ENCODE measurements around the gene CNOT6L. TPM values are rescaled to one million over a fixed set of nuclear protein-coding genes. Genes with fewer than 3 reads are reported as not detected.

The CNOT6L gene
- total and polyA plus RNA-seq, 2 of the 13 experiments (the other 11 are each of a cell fraction or from before 2014, with no cell fraction given) = 7.9 to 13.5 TPM

DNA sequence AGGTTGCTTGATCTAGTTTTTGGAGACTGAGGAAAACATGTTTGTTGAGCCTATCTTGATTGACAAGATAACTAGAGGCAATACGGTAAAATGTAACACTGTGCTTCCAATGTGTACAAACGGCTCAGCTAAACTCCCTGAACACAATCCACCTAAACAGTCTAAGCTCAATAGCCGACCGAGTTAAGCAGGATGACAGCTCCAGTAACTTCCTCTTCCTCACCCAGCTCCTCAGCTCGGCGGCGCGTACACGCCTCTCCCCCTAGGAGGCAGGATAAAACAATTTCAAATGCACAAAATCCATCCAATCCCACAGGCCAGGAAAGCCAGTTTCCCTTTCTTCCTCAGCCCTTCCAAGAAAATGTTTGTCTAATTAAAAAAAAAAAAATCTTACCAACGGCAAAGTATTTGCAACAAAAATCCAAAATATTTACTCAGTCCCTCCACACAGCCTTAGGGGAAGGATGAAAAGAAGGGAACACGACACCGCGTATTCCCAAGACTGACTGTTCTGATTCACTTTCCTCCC is 1.0 kb downstream of the CNOT6L start (continued):
- TF ChIP-seq ZNF644 (CRISPR knock-in tag; IDR thresholded peaks at IDR 0.05; ENCODE audit: low read depth) (0 out of 2 replicates have a peak, but pooled peaks have one; percentile 9), ATF1 (CRISPR knock-in tag; IDR thresholded peaks at IDR 0.05) (no peak), ZNF572 (CRISPR knock-in tag; IDR thresholded peaks at IDR 0.05) (no peak), ATF7 (IDR thresholded peaks at IDR 0.05) (no peak), ATF7 (CRISPR knock-in tag; IDR thresholded peaks at IDR 0.05) (no peak), EP300 (IDR thresholded peaks at IDR 0.05; ENCODE audit: low read depth in 2 of 2, low read length in 2 of 2) (no peak), EP300 (CRISPR knock-in tag; IDR thresholded peaks at IDR 0.05; ENCODE audit: borderline replicate concordance) (no peak), ZNF143 (CRISPR knock-in tag; IDR thresholded peaks at IDR 0.05) (no peak), THAP11 (CRISPR knock-in tag; IDR thresholded peaks at IDR 0.05) (no peak), PAF1 (CRISPR knock-in tag; IDR thresholded peaks at IDR 0.05) (no peak), CENPBD1 (CRISPR knock-in tag; IDR thresholded peaks at IDR 0.05; ENCODE audit: borderline replicate concordance, low read depth) (no peak), ZBTB33 (CRISPR knock-in tag; IDR thresholded peaks at IDR 0.05) (no peak), POLR2G (IDR thresholded peaks at IDR 0.05; ENCODE audit: low read depth, low read length) (0 out of 2 replicates have a peak, but pooled peaks have one; percentile 41), ZNF44 (CRISPR knock-in tag; IDR thresholded peaks at IDR 0.05) (no peak), DMTF1 (CRISPR knock-in tag; IDR thresholded peaks at IDR 0.05) (no peak), GATAD1 (CRISPR knock-in tag; IDR thresholded peaks at IDR 0.05) (no peak), HDAC1 (CRISPR knock-in tag; IDR thresholded peaks at IDR 0.05) (peak; percentile 40; the same call in 1 of the 2 replicates), ZNF580 (CRISPR knock-in tag; IDR thresholded peaks at IDR 0.05; ENCODE audit: borderline replicate concordance, low read depth) (0 out of 2 replicates have a peak, but pooled peaks have one; percentile 58), GZF1 (CRISPR knock-in tag; IDR thresholded peaks at IDR 0.05) (peak; percentile 99), RBFOX2 (IDR thresholded peaks at IDR 0.05; ENCODE audit: low read depth, low read length) (no peak), ZBTB20 (CRISPR knock-in tag; IDR thresholded peaks at IDR 0.05; ENCODE audit: borderline replicate concordance, low read depth) (0 out of 2 replicates have a peak, but pooled peaks have one; percentile 64)
- TF ChIP-seq, protein P1, sequence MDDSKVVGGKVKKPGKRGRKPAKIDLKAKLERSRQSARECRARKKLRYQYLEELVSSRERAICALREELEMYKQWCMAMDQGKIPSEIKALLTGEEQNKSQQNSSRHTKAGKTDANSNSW (CRISPR knock-in tag; IDR thresholded peaks at IDR 0.05; ENCODE audit: borderline replicate concordance) = no peak
- TF ChIP-seq, protein P2, sequence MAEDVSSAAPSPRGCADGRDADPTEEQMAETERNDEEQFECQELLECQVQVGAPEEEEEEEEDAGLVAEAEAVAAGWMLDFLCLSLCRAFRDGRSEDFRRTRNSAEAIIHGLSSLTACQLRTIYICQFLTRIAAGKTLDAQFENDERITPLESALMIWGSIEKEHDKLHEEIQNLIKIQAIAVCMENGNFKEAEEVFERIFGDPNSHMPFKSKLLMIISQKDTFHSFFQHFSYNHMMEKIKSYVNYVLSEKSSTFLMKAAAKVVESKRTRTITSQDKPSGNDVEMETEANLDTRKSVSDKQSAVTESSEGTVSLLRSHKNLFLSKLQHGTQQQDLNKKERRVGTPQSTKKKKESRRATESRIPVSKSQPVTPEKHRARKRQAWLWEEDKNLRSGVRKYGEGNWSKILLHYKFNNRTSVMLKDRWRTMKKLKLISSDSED (CRISPR knock-in tag; IDR thresholded peaks at IDR 0.05) = no peak
- TF ChIP-seq, protein P3, sequence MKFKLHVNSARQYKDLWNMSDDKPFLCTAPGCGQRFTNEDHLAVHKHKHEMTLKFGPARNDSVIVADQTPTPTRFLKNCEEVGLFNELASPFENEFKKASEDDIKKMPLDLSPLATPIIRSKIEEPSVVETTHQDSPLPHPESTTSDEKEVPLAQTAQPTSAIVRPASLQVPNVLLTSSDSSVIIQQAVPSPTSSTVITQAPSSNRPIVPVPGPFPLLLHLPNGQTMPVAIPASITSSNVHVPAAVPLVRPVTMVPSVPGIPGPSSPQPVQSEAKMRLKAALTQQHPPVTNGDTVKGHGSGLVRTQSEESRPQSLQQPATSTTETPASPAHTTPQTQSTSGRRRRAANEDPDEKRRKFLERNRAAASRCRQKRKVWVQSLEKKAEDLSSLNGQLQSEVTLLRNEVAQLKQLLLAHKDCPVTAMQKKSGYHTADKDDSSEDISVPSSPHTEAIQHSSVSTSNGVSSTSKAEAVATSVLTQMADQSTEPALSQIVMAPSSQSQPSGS (CRISPR knock-in tag; IDR thresholded peaks at IDR 0.05) = no peak
